HG03108 (cell line): ENCODE results near the gene EIPR1.
"Not testable (repeated sequence)": the region's sequence is repeated elsewhere in the genome, so short reads cannot be mapped to it uniquely, and the experiment has no call there.

Experiments
- ATAC-seq: cut with Tn5 transposase; IDR thresholded peaks from one replicate; pipeline ENCODE4 v1.9.1; 2021; ENCODE audit warnings: moderate library complexity; ENCODE audit not compliant: unreplicated experiment

EIPR1 gene

GRCh38 chr2:3361518-3362389, 15.9 kb downstream of the EIPR1 start:
- ATAC-seq: no peak

- no peak for ATAC-seq
Measured at GRCh38 chr2:3357926-3358325, 19.7 kb downstream of the EIPR1 start.

GRCh38 chr2:3357446-3357845, 20.2 kb downstream of the EIPR1 start:
- ATAC-seq: not testable (repeated sequence)

- ATAC-seq: no peak
Measured at GRCh38 chr2:3356799-3357198, 20.8 kb downstream of the EIPR1 start.

GRCh38 chr2:3355951-3356569, 21.6 kb downstream of the EIPR1 start:
- ATAC-seq: no peak

- ATAC-seq: no peak
Measured at GRCh38 chr2:3354986-3355385, 22.6 kb downstream of the EIPR1 start.

- ATAC-seq: no peak
Measured at GRCh38 chr2:3349211-3349693, 28.4 kb downstream of the EIPR1 start.

GRCh38 chr2:3348767-3349166, 28.9 kb downstream of the EIPR1 start:
- no peak for ATAC-seq

GRCh38 chr2:3345621-3346020, 32.0 kb downstream of the EIPR1 start:
- ATAC-seq: no peak

- ATAC-seq: no peak
Measured at GRCh38 chr2:3344897-3345296, 32.7 kb downstream of the EIPR1 start.

- ATAC-seq: no peak
Measured at GRCh38 chr2:3343012-3343411, 34.6 kb downstream of the EIPR1 start.

- ATAC-seq: no peak
Measured at GRCh38 chr2:3342324-3342723, 35.3 kb downstream of the EIPR1 start.

- ATAC-seq: no peak
Measured at GRCh38 chr2:3341336-3341735, 36.3 kb downstream of the EIPR1 start.

GRCh38 chr2:3340144-3340543, 37.5 kb downstream of the EIPR1 start:
- no peak for ATAC-seq

- no peak for ATAC-seq
Measured at GRCh38 chr2:3338340-3338739, 39.3 kb downstream of the EIPR1 start.

- no peak for ATAC-seq
Measured at GRCh38 chr2:3336844-3337243, 40.8 kb downstream of the EIPR1 start.

- no peak for ATAC-seq
Measured at GRCh38 chr2:3334392-3335345, 42.9 kb downstream of the EIPR1 start.

- no peak for ATAC-seq
Measured at GRCh38 chr2:3332133-3332532, 45.5 kb downstream of the EIPR1 start.

- ATAC-seq: no peak
Measured at GRCh38 chr2:3329491-3329890, 48.1 kb downstream of the EIPR1 start.

- no peak for ATAC-seq
Measured at GRCh38 chr2:3326871-3327270, 50.7 kb downstream of the EIPR1 start.

- ATAC-seq: no peak
Measured at GRCh38 chr2:3326182-3326537, 51.5 kb downstream of the EIPR1 start.
